GM21619 (cell line): ENCODE data around the gene DCHS1.

Experiments
- ATAC-seq: cut with Tn5 transposase; IDR thresholded peaks from one replicate; pipeline ENCODE4 v1.9.1; 2021; ENCODE audit not compliant: unreplicated experiment

DCHS1 gene

GRCh38 chr11:6599449-6599848 lies 56.2 kb downstream of the DCHS1 start:
- ATAC-seq, result no peak

DNA sequence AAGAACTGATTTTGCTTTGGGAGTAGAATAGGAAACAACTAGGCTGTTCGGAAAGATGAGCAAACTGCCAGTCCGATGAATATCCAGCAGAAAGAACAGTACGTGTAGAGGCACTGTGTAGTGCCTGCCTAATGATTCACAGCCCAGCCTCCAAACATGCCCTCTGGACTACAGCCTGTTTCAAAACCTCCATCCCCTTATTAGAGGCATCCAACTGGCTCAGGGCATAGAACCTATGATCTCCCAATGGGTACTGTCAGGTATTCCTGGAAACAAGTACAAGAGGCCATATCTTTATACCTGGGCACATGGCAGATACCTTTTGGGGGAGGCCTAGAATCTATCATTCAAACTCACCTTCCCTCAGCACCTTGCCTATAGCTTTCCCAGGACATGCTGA lies 57.1 kb downstream of the DCHS1 start:
- ATAC-seq, result no peak

- no peak for ATAC-seq
Observed at GRCh38 chr11:6596239-6596877, 59.3 kb downstream of the DCHS1 start.

- ATAC-seq, result no peak
Observed at GRCh38 chr11:6594142-6594768, 61.4 kb downstream of the DCHS1 start.

- ATAC-seq, result no peak
Observed at GRCh38 chr11:6588018-6588417, 67.6 kb downstream of the DCHS1 start.

DNA sequence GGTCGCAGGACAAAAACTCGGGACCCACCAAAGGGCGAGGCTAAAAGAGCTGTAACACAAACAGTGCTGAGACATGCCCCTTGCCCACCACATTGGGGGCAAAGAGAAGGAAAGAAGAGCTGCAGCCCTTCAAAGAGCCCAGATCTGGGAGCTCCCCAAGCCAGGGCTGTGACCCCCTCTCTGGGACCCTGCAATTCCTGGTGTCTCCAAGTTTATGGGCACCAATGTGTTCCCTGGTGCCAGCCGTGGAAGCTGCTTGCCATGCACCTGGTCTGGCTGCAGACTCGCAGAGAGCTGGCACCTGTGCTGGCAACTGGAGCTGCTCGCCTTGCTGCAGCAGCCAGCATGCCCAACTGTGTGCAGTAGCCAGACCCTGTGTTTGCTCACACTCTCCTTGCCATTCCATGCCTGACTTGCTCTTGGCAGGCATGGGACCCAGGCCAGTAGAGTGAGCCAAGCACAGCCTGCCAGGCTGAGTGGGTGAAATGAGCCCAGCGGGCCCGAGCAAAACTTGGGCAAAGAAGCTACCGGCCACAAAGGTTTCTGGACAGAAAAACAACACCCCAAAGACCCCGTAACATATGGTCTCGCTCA lies 68.2 kb downstream of the DCHS1 start:
- ATAC-seq, result no peak

- no peak for ATAC-seq
Observed at GRCh38 chr11:6586434-6587359, 68.9 kb downstream of the DCHS1 start.

DNA sequence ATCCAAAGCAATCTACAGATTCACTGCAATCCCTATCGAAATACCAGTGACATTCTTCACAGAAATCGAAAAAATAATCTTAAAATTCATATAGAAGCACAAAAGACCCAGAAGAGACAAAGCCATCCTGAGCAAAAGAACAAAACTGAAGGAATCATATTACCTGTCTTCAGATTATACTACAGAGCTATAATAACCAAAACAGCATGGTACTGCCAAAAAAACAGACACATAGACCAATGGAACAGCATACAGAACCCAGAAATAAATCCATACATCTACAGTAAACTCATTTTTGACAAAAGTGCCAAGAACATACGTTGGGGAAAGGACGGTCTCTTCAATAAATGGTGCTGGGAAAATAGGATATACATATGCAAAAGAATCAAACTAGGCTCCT lies 71.1 kb downstream of the DCHS1 start:
- no peak for ATAC-seq

- ATAC-seq, result no peak
Observed at GRCh38 chr11:6583584-6583983, 72.0 kb downstream of the DCHS1 start.

DNA sequence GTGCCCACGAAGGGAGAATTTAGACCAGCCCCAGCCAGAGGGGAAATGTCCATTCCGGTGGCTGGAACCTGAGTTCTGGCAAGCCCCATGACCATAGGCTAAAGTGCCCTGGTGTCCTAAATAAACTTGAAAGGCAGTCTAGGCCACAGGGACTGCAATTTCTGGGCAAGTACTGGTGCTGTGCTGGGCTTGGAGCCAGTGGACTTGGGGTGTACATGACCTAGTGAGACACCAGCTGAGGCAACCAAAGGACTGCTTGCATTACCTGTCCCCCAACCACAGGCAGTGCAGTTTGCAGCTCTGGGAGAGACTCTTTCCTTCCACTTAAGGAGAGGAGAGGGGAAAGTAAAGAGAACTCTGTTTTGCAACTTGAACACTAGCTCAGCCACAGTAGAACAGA lies 75.9 kb downstream of the DCHS1 start:
- ATAC-seq, result no peak

- ATAC-seq, result no peak
Observed at GRCh38 chr11:6578134-6578533, 77.5 kb downstream of the DCHS1 start.

GRCh38 chr11:6576471-6577373 lies 78.9 kb downstream of the DCHS1 start:
- ATAC-seq, result no peak

DNA sequence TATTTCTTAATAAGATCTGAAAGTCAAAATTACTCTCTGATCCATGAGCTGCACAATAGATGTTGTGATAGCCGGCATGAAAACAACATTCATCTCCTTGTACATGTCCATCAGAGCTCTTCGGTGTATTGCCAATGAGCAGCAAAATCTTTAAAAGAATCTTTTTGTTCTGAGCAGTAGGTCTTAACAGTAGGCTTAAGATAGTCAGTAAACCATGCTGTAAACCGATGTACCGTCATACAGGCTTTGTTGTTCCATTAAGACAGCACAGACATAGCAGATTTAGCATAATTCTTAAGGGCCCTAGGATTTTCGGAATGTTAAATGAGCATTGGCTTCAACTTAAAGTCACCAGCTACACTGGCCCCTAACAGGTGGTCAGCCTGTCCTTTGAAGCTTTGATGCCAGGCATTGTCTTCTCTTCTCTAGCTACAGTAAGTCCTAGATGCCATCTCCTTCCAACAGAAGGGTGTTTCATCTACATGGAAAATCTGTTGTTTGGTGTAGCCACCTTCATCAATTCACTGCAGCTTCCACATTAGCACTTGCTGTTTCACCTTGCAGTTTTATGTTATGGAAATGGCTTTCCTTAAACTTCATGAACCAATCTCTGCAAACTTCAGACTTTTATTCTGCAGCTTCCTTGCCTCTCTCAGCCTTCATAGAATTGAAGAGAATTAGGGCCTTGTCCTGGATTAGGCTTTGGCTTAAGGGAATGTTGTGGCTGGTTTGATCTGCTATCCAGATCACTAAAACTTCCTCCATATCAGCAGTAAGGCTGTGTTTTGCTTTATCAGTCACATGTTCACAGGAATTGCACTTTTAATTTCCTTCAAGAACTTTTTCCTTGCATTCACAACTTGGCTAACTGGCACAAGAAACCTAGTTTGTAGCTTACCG lies 80.5 kb downstream of the DCHS1 start:
- ATAC-seq, result no peak

DNA sequence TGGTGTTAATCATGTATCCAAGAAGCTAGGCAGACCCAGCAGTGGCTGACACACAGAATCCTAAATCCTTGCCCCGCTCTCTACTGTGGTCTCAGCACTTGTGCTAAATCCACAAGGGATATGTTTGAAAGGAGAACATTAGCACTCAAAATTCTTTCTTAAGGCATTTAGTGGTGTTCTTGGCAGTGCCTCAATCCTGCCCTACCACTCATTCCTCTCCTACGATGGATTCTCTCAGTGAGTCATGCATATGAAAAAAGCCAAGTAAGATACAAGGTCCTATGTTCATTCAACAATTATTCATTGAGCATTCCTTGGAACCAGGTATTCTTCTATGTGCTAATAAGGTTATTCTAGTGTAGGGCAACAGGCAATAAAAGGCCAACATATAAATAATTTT lies 83.4 kb downstream of the DCHS1 start:
- no peak for ATAC-seq

DNA sequence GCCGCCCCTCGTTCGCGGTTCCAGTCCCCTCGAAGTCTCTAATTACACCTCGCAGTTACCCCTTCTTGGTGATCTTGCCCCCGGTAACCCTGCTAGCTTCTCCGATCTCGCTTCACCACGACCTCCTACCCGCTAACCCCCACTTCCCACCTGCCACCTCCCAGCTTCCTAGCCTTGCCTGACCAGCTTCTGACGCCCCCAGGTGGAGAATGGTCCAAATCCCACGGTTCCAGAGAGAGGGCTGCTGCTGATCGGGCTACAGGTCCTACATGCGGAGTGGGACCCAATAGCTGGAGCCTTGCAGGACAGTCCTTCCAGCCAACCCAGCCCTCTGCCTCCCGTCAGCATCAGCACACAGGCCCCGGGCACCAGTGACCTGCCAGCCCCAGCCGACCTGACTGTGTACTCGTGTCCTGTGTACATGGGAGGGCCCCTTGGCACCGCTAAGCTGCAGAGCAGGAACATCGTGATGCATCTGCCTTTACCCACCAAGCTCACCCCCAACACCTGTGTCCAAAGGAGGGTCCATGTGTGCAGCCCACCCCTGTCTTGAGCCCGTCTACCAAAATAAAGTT lies 84.1 kb downstream of the DCHS1 start:
- no peak for ATAC-seq
